ENCODE measurements around the gene ZDHHC11B.
"Not testable (repeated sequence)": the region's sequence is repeated elsewhere in the genome, so short reads cannot be mapped to it uniquely, and the experiment has no call there.

ZDHHC11B gene, protein sequence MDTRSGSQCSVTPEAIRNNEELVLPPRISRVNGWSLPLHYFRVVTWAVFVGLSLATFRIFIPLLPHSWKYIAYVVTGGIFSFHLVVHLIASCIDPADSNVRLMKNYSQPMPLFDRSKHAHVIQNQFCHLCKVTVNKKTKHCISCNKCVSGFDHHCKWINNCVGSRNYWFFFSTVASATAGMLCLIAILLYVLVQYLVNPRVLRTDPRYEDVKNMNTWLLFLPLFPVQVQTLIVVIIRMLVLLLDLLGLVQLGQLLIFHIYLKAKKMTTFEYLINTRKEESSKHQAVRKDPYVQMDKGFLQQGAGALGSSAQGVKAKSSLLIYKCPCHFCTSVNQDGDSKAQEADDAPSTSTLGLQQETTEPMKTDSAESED

DNA sequence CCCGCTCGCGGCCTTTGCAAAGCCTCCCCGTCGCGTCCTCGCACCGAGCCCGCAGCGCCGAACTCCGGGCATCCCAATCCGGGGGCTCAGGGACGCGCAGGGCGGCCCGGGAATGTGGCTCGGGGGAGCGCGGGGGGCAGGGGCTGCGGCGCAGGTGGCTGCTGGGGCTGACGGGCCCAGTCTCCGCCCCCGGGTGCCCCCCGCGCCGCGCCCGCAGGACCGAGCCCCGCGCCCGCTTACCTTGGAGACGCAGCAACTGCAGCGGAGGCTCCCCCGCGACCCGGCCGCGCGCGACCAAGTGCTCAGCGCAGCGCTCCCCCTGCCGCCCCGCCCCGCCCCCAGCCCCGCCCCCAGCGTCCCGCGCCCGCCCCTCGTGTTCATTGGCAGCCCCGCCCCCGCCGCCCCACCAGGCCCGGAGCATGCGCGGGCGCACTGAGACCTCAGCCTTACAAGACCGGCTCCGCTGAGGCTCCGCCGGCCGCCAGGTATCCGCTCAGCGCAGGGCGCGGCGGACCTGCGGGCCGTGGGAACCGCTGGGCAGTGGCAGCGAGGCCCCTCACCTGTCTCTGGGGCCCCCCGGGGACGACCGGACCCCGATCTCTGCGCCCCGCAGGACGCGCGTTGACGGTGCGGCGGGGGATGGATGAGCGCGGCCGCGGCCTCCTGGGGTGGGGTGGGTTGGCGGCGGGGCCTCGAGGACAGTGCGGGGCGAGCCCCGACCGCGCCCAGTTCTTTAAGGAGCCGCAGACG, at the start of gene ZDHHC11B:
TSS of gene ZDHHC11B (minus strand) at position 302 of the 750 bp plus-strand sequence. CDS start 17,810 bp downstream, outside the sequence.
- not testable (repeated sequence) for TF ChIP-seq TAF1 (IDR thresholded peaks at IDR 0.05; ENCODE audit: low read depth)
- TF ChIP-seq, protein P1, sequence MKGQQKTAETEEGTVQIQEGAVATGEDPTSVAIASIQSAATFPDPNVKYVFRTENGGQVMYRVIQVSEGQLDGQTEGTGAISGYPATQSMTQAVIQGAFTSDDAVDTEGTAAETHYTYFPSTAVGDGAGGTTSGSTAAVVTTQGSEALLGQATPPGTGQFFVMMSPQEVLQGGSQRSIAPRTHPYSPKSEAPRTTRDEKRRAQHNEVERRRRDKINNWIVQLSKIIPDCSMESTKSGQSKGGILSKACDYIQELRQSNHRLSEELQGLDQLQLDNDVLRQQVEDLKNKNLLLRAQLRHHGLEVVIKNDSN (IDR thresholded peaks at IDR 0.05) = not testable (repeated sequence)
- TF ChIP-seq, protein P2, sequence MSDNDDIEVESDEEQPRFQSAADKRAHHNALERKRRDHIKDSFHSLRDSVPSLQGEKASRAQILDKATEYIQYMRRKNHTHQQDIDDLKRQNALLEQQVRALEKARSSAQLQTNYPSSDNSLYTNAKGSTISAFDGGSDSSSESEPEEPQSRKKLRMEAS (IDR thresholded peaks at IDR 0.05) = not testable (repeated sequence)

DNA sequence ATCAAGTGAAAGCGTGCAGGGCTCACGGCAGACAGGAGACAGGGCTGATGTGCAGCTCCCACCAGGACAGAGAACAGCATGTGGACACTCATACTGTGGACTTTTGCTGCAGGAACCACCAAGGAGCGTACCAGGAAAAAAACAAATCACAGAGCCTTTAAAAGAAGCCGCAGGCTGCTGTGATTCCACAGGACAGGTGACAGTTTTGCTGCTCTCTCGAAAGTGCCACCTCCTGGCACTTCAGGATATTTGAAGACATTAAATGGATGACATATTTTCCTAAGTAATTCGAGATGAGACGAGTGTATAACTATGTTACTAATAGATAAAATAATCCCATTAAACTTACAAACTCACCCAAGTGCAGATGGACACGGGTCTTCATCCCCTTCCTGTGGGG, 37.0 kb upstream of the ZDHHC11B start:
- no peak for TF ChIP-seq EP300 (IDR thresholded peaks at IDR 0.05; ENCODE audit: borderline replicate concordance)
- TF ChIP-seq ZBTB7A (IDR thresholded peaks at IDR 0.05; ENCODE audit: low read depth) = no peak
- TF ChIP-seq, protein P3, sequence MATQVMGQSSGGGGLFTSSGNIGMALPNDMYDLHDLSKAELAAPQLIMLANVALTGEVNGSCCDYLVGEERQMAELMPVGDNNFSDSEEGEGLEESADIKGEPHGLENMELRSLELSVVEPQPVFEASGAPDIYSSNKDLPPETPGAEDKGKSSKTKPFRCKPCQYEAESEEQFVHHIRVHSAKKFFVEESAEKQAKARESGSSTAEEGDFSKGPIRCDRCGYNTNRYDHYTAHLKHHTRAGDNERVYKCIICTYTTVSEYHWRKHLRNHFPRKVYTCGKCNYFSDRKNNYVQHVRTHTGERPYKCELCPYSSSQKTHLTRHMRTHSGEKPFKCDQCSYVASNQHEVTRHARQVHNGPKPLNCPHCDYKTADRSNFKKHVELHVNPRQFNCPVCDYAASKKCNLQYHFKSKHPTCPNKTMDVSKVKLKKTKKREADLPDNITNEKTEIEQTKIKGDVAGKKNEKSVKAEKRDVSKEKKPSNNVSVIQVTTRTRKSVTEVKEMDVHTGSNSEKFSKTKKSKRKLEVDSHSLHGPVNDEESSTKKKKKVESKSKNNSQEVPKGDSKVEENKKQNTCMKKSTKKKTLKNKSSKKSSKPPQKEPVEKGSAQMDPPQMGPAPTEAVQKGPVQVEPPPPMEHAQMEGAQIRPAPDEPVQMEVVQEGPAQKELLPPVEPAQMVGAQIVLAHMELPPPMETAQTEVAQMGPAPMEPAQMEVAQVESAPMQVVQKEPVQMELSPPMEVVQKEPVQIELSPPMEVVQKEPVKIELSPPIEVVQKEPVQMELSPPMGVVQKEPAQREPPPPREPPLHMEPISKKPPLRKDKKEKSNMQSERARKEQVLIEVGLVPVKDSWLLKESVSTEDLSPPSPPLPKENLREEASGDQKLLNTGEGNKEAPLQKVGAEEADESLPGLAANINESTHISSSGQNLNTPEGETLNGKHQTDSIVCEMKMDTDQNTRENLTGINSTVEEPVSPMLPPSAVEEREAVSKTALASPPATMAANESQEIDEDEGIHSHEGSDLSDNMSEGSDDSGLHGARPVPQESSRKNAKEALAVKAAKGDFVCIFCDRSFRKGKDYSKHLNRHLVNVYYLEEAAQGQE (IDR thresholded peaks at IDR 0.05; ENCODE audit: low read depth) = no peak
- TF ChIP-seq, protein P1 (IDR thresholded peaks at IDR 0.05) = no peak
- TF ChIP-seq NFIC (IDR thresholded peaks at IDR 0.05) = no peak
- TF ChIP-seq RAD21 (IDR thresholded peaks at IDR 0.05; ENCODE audit: low read depth) = no peak
- no peak for TF ChIP-seq TEAD4 (IDR thresholded peaks at IDR 0.05)
- no peak for TF ChIP-seq FOXM1 (IDR thresholded peaks at IDR 0.05; ENCODE audit: borderline replicate concordance, low read depth)
- TF ChIP-seq CREB1 (IDR thresholded peaks at IDR 0.05; ENCODE audit: low read depth) = no peak
- TF ChIP-seq TAF1 (IDR thresholded peaks at IDR 0.05; ENCODE audit: low read depth) = no peak
- no peak for TF ChIP-seq CEBPB (IDR thresholded peaks at IDR 0.05)

DNA sequence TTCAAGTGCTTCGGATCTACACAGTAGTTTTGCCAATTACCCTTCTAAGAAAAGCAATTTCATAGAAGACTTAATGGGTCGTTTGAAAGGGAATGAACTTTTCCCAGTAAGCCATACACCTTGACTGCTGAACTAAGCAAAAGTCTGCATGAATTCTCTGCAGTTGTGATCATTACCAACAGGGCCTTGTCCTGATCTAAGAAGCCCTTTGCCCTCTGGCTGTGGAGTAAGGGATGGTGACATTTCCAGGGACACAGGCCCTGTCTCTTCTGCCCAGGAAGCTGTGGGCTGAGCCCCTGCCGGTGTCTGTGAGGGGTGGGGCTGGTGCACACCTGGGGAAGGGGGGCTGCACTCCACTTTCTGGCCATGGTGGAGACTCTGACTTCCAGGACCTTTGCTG, 35.7 kb upstream of the ZDHHC11B start:
- no peak for TF ChIP-seq RAD21 (IDR thresholded peaks at IDR 0.05; ENCODE audit: low read depth)
- no peak for TF ChIP-seq NFIC (IDR thresholded peaks at IDR 0.05)
- TF ChIP-seq EGR1 (IDR thresholded peaks at IDR 0.05) = no peak
- TF ChIP-seq TCF12 (IDR thresholded peaks at IDR 0.05; ENCODE audit: low read depth) = no peak
- no peak for TF ChIP-seq TAF1 (IDR thresholded peaks at IDR 0.05; ENCODE audit: low read depth)

DNA sequence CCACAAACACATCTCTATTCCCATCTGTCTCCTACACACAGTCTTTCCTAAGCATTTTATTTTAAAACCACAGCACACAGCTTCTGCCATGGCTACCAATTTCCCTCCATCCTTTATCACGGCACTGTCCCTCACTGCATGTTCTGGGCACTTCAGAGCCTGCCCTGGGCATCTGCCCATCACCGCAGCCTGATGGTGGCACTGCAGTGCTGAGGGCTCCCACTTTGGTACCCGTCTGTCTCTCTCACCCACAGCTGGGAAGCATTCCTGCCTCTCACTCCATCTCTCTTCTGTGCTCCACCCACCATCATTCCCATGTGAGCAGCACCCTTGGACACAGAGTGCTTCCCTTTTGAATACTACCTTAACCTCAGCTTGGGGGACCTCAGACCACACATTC, 34.5 kb upstream of the ZDHHC11B start:
- TF ChIP-seq TEAD4 (IDR thresholded peaks at IDR 0.05) (no peak), EP300 (IDR thresholded peaks at IDR 0.05; ENCODE audit: borderline replicate concordance) (no peak), YY1 (IDR thresholded peaks at IDR 0.05; ENCODE audit: low read depth) (no peak), CEBPB (IDR thresholded peaks at IDR 0.05) (no peak), ZBTB7A (IDR thresholded peaks at IDR 0.05; ENCODE audit: low read depth) (no peak), RAD21 (IDR thresholded peaks at IDR 0.05; ENCODE audit: low read depth) (no peak)
- TF ChIP-seq, protein P2 (IDR thresholded peaks at IDR 0.05) = no peak

DNA sequence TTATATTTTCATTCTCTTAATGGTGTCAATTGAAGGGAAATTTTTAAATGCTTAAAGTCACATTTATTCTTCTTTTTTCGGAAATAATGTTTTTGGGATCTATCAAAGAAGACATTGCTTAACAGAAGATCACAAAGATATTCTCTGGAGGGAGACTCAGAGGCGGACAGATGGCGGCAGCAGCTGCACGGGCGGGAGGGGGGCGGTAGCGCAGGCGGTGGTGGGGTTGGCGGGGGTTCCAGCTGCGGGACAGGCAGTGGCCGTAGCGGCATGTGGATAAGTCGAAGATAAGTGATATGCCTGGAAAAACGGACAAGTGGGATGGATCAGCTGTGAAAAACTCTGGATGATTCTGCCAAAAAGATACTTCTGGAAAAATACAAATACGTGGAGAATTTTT, 31.6 kb upstream of the ZDHHC11B start:
- no peak for TF ChIP-seq RAD21 (IDR thresholded peaks at IDR 0.05; ENCODE audit: low read depth)
- TF ChIP-seq CREB1 (IDR thresholded peaks at IDR 0.05; ENCODE audit: low read depth) = no peak
- no peak for TF ChIP-seq YY1 (IDR thresholded peaks at IDR 0.05; ENCODE audit: low read depth)
- TF ChIP-seq, protein P2 (IDR thresholded peaks at IDR 0.05) = no peak
- no peak for TF ChIP-seq CEBPB (IDR thresholded peaks at IDR 0.05)
- TF ChIP-seq, protein P1 (IDR thresholded peaks at IDR 0.05) = no peak
- TF ChIP-seq TCF12 (IDR thresholded peaks at IDR 0.05; ENCODE audit: low read depth) = no peak
- TF ChIP-seq ZBTB7A (IDR thresholded peaks at IDR 0.05; ENCODE audit: low read depth) = no peak
- TF ChIP-seq TEAD4 (IDR thresholded peaks at IDR 0.05) = no peak
- TF ChIP-seq EGR1 (IDR thresholded peaks at IDR 0.05) = no peak
- TF ChIP-seq, protein P3 (IDR thresholded peaks at IDR 0.05; ENCODE audit: low read depth) = no peak
- TF ChIP-seq NFIC (IDR thresholded peaks at IDR 0.05) = no peak
- TF ChIP-seq TAF1 (IDR thresholded peaks at IDR 0.05; ENCODE audit: low read depth) = no peak
- TF ChIP-seq EP300 (IDR thresholded peaks at IDR 0.05; ENCODE audit: borderline replicate concordance) = no peak
- no peak for TF ChIP-seq FOXM1 (IDR thresholded peaks at IDR 0.05; ENCODE audit: borderline replicate concordance, low read depth)
